Erythroblast (primary cell): Measurements from ENCODE around the gene XNDC1N.

ENCODE experiments used
- GATA1 ChIP-seq: IDR thresholded peaks from 2 replicates; pipeline ENCODE4 v1.6.1; 2011; ENCODE audit warnings: low read depth, mild to moderate bottlenecking, control low read depth, low read length, moderate library complexity
- POLR2A ChIP-seq: IDR thresholded peaks from 2 replicates; pipeline ENCODE4 v1.6.1; 2011; ENCODE audit warnings: mild to moderate bottlenecking, low read length

DNA sequence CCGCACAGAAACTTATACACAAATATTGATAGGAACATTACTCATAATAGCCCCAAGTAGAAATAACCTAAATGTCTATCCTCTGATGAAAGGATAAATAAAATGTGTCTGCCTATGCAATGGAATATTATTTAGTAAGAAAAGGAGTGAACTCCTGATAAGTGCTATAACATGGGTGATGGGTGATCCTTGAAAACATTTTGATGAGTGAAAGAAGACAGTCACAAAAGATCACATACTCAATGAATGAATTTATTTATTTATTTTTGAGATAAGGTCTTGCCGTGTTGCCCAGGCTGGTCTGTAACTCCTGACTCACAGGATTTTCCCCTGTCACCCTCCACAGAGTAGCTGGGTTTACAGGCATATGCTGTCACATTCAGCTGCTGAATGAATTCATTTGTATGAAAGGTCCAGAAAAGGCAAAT, 17.8 kb upstream of the XNDC1N start:
- no peak for TF ChIP-seq POLR2A
- TF ChIP-seq GATA1: no peak
